Transverse colon (tissue), 3 donors: ENCODE data around the gene COL23A1.

Source experiments
- POLR2A ChIP-seq: fragments of 450-650 bp; IDR thresholded peaks from one replicate; pipeline ENCODE4 v1.6.1; 2016; ENCODE audit warnings: antibody characterized with exemption, mild to moderate bottlenecking, moderate library complexity
- TF ChIP-seq, protein P1 (sequence below), 5 experiments: fragments of 200-600 bp in 3 of 5; fragments of 450-650 bp in 2 of 5; sonication (generic) in 3 of 5; IDR thresholded peaks; 1 replicate in 2 of 5; 2 replicates in 3 of 5; pipeline ENCODE4 v1.5.1; 2016 to 2017; ENCODE audit warnings: antibody characterized with exemption in 5 of 5, inconsistent platforms in 3 of 5, mild to moderate bottlenecking in 2 of 5, moderate library complexity in 1 of 5

GRCh38 chr5:178404987-178405386 is 185.2 kb downstream of the COL23A1 start:
- TF ChIP-seq, protein P1, sequence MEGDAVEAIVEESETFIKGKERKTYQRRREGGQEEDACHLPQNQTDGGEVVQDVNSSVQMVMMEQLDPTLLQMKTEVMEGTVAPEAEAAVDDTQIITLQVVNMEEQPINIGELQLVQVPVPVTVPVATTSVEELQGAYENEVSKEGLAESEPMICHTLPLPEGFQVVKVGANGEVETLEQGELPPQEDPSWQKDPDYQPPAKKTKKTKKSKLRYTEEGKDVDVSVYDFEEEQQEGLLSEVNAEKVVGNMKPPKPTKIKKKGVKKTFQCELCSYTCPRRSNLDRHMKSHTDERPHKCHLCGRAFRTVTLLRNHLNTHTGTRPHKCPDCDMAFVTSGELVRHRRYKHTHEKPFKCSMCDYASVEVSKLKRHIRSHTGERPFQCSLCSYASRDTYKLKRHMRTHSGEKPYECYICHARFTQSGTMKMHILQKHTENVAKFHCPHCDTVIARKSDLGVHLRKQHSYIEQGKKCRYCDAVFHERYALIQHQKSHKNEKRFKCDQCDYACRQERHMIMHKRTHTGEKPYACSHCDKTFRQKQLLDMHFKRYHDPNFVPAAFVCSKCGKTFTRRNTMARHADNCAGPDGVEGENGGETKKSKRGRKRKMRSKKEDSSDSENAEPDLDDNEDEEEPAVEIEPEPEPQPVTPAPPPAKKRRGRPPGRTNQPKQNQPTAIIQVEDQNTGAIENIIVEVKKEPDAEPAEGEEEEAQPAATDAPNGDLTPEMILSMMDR (IDR thresholded peaks at IDR 0.05), result no peak
- TF ChIP-seq POLR2A, result no peak
